Gastroesophageal sphincter (tissue), 4 donors: ENCODE measurements around the gene ADAM8. TPM values are rescaled to one million over a fixed set of nuclear protein-coding genes. Genes with fewer than 3 reads are reported as not detected.
A peak's percentile ranks its signal among the peaks of the same experiment; 100 is the strongest.

Experiments
- ATAC-seq: fragments of 150-250 bp; one replicate; pipeline ENCODE4 v1.9.1; 2016; ENCODE audit warnings: mild to moderate bottlenecking, moderate library complexity
- H3K27ac ChIP-seq, 4 donors: fragments of 200-600 bp; sonication (generic) in 3 of 4; 1 replicate in 3 of 4; 2 replicates in 1 of 4; pipeline ENCODE4 v1.5.1; 2016 to 2019
- H3K27me3 ChIP-seq: fragments of 200-600 bp; sonication (generic); one replicate; pipeline ENCODE4 v1.5.1; 2019
- H3K36me3 ChIP-seq, 2 donors: fragments of 200-600 bp; sonication (generic); one replicate each; pipeline ENCODE4 v1.5.1; 2019; ENCODE audit warnings: control low read depth in 1 of 2
- H3K4me1 ChIP-seq, 3 donors: fragments of 200-600 bp; sonication (generic); 1 replicate in 2 of 3; 2 replicates in 1 of 3; pipeline ENCODE4 v1.5.1; 2016 to 2019; ENCODE audit warnings: control low read depth in 2 of 3
- H3K4me3 ChIP-seq, 2 donors: fragments of 200-600 bp; sonication (generic); one replicate each; pipeline ENCODE4 v1.5.1; 2019; ENCODE audit warnings: mild to moderate bottlenecking in 1 of 2, moderate library complexity in 1 of 2
- H3K9me3 ChIP-seq, 3 donors: fragments of 200-600 bp; sonication (generic); one replicate each; pipeline ENCODE4 v1.5.1; 2017 to 2019; ENCODE audit warnings: control low read depth in 2 of 3
- EP300 ChIP-seq: sonication (generic); formaldehyde crosslinking; IDR thresholded peaks from one replicate; pipeline ENCODE4 v1.6.1; 2017; ENCODE audit warnings: antibody characterized with exemption, mild to moderate bottlenecking
- POLR2A ChIP-seq, 2 donors: fragments of 450-650 bp; IDR thresholded peaks; one replicate each; pipeline ENCODE4 v1.6.1; 2017; ENCODE audit warnings: antibody characterized with exemption in 2 of 2, mild to moderate bottlenecking in 2 of 2, moderate library complexity in 1 of 2
- POLR2AphosphoS5 ChIP-seq: sonication (generic); formaldehyde crosslinking; IDR thresholded peaks from one replicate; pipeline ENCODE4 v1.6.1; 2017; ENCODE audit warnings: antibody characterized with exemption
- WGBS, 2 donors: methylation state at CpG; one replicate each; pipeline ENCODE4 v1.1.5; 2018; ENCODE audit warnings: low coverage in 1 of 2; 5-methylcytosine and 5-hydroxymethylcytosine counted together
- total RNA-seq, 4 donors: library from RNA; depleted of rRNA; stranded (reverse); fragments of >200 nt; gene quantifications; one replicate each; pipeline ENCODE4 v1.1.0, GENCODE V29; 2016
- TF ChIP-seq, protein P1 (sequence below), 4 experiments: fragments of 200-600 bp in 2 of 4; fragments of 450-650 bp in 2 of 4; sonication (generic) in 1 of 4; IDR thresholded peaks; one replicate each; pipeline ENCODE4 v1.5.1; 2017 to 2019; ENCODE audit warnings: antibody characterized with exemption in 4 of 4, mild to moderate bottlenecking in 2 of 4, moderate library complexity in 2 of 4

The ADAM8 gene
- total RNA-seq, 4 donors from 2014 or later: 2.0 to 6.6 (median 3.3) TPM

DNA sequence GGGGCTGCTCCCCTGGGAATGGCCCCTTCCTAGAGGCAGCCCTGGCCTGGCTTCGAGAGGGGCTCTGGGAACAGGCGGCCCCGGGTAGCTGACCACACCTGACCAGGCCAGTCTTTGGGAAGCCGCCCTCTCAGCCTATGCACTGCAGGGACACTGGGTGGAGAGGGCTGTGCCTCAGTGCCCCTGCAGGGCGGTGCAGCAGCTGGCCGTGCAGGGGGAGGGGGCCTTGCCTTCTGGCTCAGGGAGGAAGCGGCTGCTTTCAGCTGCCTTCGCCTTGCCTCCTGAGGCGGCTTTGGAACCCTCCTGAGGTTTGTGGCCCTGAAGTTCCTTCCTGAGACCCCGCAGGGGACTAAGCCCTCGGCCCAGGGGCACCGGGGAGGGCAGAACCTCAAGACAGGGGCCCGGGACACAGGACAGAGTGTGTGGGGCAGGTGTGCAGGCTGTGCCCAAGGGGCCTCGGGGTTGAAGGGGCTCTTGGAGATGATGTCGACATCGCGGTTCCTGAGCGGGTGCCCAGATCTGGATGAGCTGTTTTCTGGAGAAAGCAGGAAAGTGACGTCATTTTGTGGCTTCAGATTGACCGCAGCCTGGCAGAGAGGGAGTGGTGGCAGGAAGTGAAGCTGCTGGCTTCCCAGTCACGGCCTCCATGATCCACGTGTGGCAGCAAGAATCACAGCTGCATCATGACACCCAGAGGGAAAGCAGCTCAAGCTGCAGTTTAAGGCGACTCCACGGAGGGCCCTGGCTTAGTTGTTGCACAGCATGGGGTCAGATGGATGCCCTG is 17.7 kb downstream of the ADAM8 start:
- peaks cover 0 to 54% (median 26%) of the 10 kb centered on the region in 3 donors for H3K4me1 ChIP-seq
- peak overlapping the region in 3 of 4 donors; percentile 53 to 75 (median 54) for H3K27ac ChIP-seq
- H3K9me3 ChIP-seq: no peaks in the 10 kb centered on the region
- TF ChIP-seq, protein P1, sequence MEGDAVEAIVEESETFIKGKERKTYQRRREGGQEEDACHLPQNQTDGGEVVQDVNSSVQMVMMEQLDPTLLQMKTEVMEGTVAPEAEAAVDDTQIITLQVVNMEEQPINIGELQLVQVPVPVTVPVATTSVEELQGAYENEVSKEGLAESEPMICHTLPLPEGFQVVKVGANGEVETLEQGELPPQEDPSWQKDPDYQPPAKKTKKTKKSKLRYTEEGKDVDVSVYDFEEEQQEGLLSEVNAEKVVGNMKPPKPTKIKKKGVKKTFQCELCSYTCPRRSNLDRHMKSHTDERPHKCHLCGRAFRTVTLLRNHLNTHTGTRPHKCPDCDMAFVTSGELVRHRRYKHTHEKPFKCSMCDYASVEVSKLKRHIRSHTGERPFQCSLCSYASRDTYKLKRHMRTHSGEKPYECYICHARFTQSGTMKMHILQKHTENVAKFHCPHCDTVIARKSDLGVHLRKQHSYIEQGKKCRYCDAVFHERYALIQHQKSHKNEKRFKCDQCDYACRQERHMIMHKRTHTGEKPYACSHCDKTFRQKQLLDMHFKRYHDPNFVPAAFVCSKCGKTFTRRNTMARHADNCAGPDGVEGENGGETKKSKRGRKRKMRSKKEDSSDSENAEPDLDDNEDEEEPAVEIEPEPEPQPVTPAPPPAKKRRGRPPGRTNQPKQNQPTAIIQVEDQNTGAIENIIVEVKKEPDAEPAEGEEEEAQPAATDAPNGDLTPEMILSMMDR (IDR thresholded peaks at IDR 0.05): no peak
- TF ChIP-seq POLR2AphosphoS5: no peak
- no peak for TF ChIP-seq EP300
- TF ChIP-seq POLR2A (IDR thresholded peaks at IDR 0.05): no peak
- no peak overlapping the region for H3K4me3 ChIP-seq
- no peaks in the 10 kb centered on the region for H3K36me3 ChIP-seq
- peaks cover 25% of the 10 kb centered on the region for H3K27me3 ChIP-seq
- 47 to 56% methylated on average over 6 to 9 of the region's 24 CpGs for WGBS, 2 donors
- ATAC-seq: peak; percentile 38

GRCh38 chr10:133258066-133258817 is 18.4 kb downstream of the ADAM8 start:
- WGBS, 2 donors: no CpG with 5 or more reads among the region's 21 CpGs
- ATAC-seq: no peak
- H3K9me3 ChIP-seq: no peaks in the 10 kb centered on the region
- H3K36me3 ChIP-seq: no peaks in the 10 kb centered on the region
- no peak overlapping the region for H3K4me3 ChIP-seq
- H3K4me1 ChIP-seq: peaks cover 0 to 54% (median 26%) of the 10 kb centered on the region in 3 donors
- TF ChIP-seq, protein P1 (IDR thresholded peaks at IDR 0.05): no peak
- peak overlapping the region in 3 of 4 donors; percentile 53 to 75 (median 54) for H3K27ac ChIP-seq
- H3K27me3 ChIP-seq: peaks cover 26% of the 10 kb centered on the region

GRCh38 chr10:133257489-133258065 is 19.1 kb downstream of the ADAM8 start:
- WGBS, 2 donors: 0 to 4% methylated on average over 1 to 9 of the region's 27 CpGs
- TF ChIP-seq, protein P1 (IDR thresholded peaks at IDR 0.05): peak in 2 of 4 experiments; percentile 30 to 50
- TF ChIP-seq POLR2A (IDR thresholded peaks at IDR 0.05) (no peak), EP300 (no peak), POLR2AphosphoS5 (no peak)
- Histone ChIP-seq H3K9me3 (no peaks in the 10 kb centered on the region), H3K27ac (peak overlapping the region in 3 of 4 donors; percentile 53 to 75 (median 54)), H3K4me1 (peaks cover 0 to 50% (median 26%) of the 10 kb centered on the region in 3 donors), H3K4me3 (peak overlapping the region in 1 of 2 donors; percentile 36), H3K36me3 (no peaks in the 10 kb centered on the region), H3K27me3 (peaks cover 31% of the 10 kb centered on the region)
- peak; percentile 24 for ATAC-seq

DNA sequence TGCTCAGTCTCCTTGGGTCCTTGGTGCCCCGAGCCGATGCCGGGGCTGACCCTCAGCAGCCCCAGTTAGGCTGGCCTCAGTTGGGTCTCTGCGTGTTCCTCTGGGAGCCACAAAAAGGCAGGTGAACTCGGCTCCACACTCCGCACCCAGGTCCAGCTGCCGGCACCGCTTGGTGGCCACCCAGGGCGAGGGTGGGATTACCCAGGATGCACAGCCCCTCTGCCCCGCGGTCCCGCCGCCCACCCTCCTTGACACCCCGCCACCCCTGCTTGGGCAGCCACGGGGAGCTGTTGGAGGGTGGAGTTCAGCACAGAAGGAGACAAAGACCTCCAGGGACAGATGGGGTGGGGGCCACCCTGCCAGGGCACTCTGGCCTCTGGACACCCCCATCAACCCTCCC is 21.3 kb downstream of the ADAM8 start:
- Histone ChIP-seq H3K36me3 (no peaks in the 10 kb centered on the region), H3K4me1 (peaks cover 0 to 33% (median 26%) of the 10 kb centered on the region in 3 donors), H3K27ac (no peak overlapping the region), H3K9me3 (no peaks in the 10 kb centered on the region), H3K27me3 (peaks cover 51% of the 10 kb centered on the region), H3K4me3 (no peak overlapping the region)
- WGBS, 2 donors: no CpG with 5 or more reads among the region's 15 CpGs
- ATAC-seq: no peak
- TF ChIP-seq POLR2AphosphoS5: no peak
- no peak for TF ChIP-seq EP300
- TF ChIP-seq POLR2A (IDR thresholded peaks at IDR 0.05): no peak
- TF ChIP-seq, protein P1 (IDR thresholded peaks at IDR 0.05): no peak
